GM23248 (cell line): Measurements from ENCODE around the gene FMN2. TPM values are rescaled to one million over a fixed set of nuclear protein-coding genes. Genes with fewer than 3 reads are reported as not detected.

Experiments
- DNase-seq: peaks from one replicate; pipeline ENCODE4 v3.0.0-alpha.2; 2015
- H2AFZ ChIP-seq: fragments of 200-600 bp; sonication (generic); 2 replicates; pipeline ENCODE4 v1.6.1; 2016; ENCODE audit warnings: antibody characterized with exemption
- H3F3A ChIP-seq: fragments of 200-600 bp; sonication (generic); 2 replicates; pipeline ENCODE4 v1.6.1; 2016; ENCODE audit warnings: mild to moderate bottlenecking, antibody characterized with exemption, mixed run types; ENCODE audit not compliant: insufficient read depth
- H3K27ac ChIP-seq: fragments of 200-600 bp; sonication (generic); 2 replicates; pipeline ENCODE4 v1.5.1; 2016; ENCODE audit warnings: mild to moderate bottlenecking
- H3K27me3 ChIP-seq: fragments of 200-600 bp; sonication (generic); replicated peaks from 2 replicates; pipeline ENCODE4 v1.6.1; 2016; ENCODE audit warnings: mild to moderate bottlenecking; ENCODE audit not compliant: insufficient read depth
- H3K36me3 ChIP-seq: fragments of 200-600 bp; sonication (generic); 2 replicates; pipeline ENCODE4 v1.6.1; 2016; ENCODE audit warnings: low read depth, mild to moderate bottlenecking
- H3K4me1 ChIP-seq: fragments of 200-600 bp; sonication (generic); 2 replicates; pipeline ENCODE4 v1.6.1; 2016; ENCODE audit warnings: mild to moderate bottlenecking; ENCODE audit not compliant: insufficient read depth
- H3K4me2 ChIP-seq: fragments of 200-600 bp; sonication (generic); one replicate; pipeline ENCODE4 v1.6.1; 2016; ENCODE audit warnings: mild to moderate bottlenecking; ENCODE audit not compliant: unreplicated experiment
- H3K4me3 ChIP-seq: fragments of 200-600 bp; sonication (generic); 2 replicates; pipeline ENCODE4 v1.5.1; 2016; ENCODE audit warnings: mild to moderate bottlenecking
- H3K79me2 ChIP-seq: fragments of 200-600 bp; sonication (generic); 2 replicates; pipeline ENCODE4 v1.6.1; 2016; ENCODE audit warnings: mild to moderate bottlenecking; ENCODE audit not compliant: insufficient read depth
- H3K9ac ChIP-seq: fragments of 200-600 bp; sonication (generic); 2 replicates; pipeline ENCODE4 v1.6.1; 2016; ENCODE audit warnings: mild to moderate bottlenecking
- H3K9me2 ChIP-seq: fragments of 200-600 bp; sonication (generic); 2 replicates; pipeline ENCODE4 v1.6.1; 2016; ENCODE audit warnings: mixed run types, mild to moderate bottlenecking, moderate library complexity; ENCODE audit not compliant: insufficient read depth
- H3K9me3 ChIP-seq: fragments of 200-600 bp; sonication (generic); one replicate; pipeline ENCODE4 v1.6.1; 2017; ENCODE audit warnings: low read depth
- H4K20me1 ChIP-seq: fragments of 200-600 bp; sonication (generic); 2 replicates; pipeline ENCODE4 v1.6.0; 2016; ENCODE audit not compliant: insufficient read depth
- EZH2 ChIP-seq: fragments of 200-600 bp; sonication (generic); IDR thresholded peaks from 2 replicates; pipeline ENCODE4 v1.6.1; 2018; ENCODE audit warnings: antibody characterized with exemption, mild to moderate bottlenecking; ENCODE audit not compliant: insufficient read depth, poor library complexity, severe bottlenecking
- EZH2phosphoT487 ChIP-seq: fragments of 200-600 bp; sonication (generic); IDR thresholded peaks from 2 replicates; pipeline ENCODE4 v1.6.1; 2018; ENCODE audit warnings: antibody characterized with exemption, moderate library complexity, mild to moderate bottlenecking, low read depth; ENCODE audit not compliant: insufficient read depth
- WGBS, 2 experiments: methylation state at CpG; one replicate each; pipeline ENCODE4 v1.1.6; 2015 to 2017; ENCODE audit warnings: low lambda C conversion rate in 2 of 2, low coverage in 1 of 2; ENCODE audit errors: missing lambda C conversion rate in 2 of 2; 5-methylcytosine and 5-hydroxymethylcytosine counted together
- in situ Hi-C: fragments of 300-500 bp; cut with MboI; formaldehyde crosslinking; loops from 2 replicates; pipeline ENCODE4 v1.15.0; 2020
- polyA plus RNA-seq: library from polyadenylated mRNA; unstranded; fragments of >200 nt; fragmentation: Nextera tagmentation; extraction: Ambion mirVana; gene quantifications from 2 replicates; pipeline ENCODE4 v1.2.1, GENCODE V29; 2016
- total RNA-seq: library from RNA; depleted of rRNA; stranded (reverse); fragments of >200 nt; shearing (Covaris generic); gene quantifications from 2 replicates; pipeline ENCODE4 v1.2.3, GENCODE V29; 2014

Gene FMN2
- total and polyA plus RNA-seq, 2 experiments from 2014 or later: 78.2 to 114 TPM

GRCh38 chr1:240244968-240245628 is 153.4 kb downstream of the FMN2 start:
- H3K9ac ChIP-seq: peak overlapping the region; percentile 66
- H3K79me2 ChIP-seq: peaks cover 40% of the 10 kb centered on the region
- TF ChIP-seq EZH2 (no peak), EZH2phosphoT487 (no peak)
- H3K27ac ChIP-seq: peak overlapping the region; percentile 90
- H3K4me3 ChIP-seq: peak overlapping the region; percentile 31
- H3K4me2 ChIP-seq: peak overlapping the region; percentile 52
- no peaks in the 10 kb centered on the region for H4K20me1 ChIP-seq
- 0 to 1% methylated on average over 3 of the region's 3 CpGs for whole genome bisulfite sequencing, 2 experiments
- no peak overlapping the region for H2AFZ ChIP-seq
- peak; percentile 95 for DNase-seq
- peaks cover 59% of the 10 kb centered on the region for H3F3A ChIP-seq
- H3K36me3 ChIP-seq: peaks cover 15% of the 10 kb centered on the region
- H3K4me1 ChIP-seq: peaks cover 61% of the 10 kb centered on the region
- in situ Hi-C loops: no loop called here
- peaks cover 4% of the 10 kb centered on the region for H3K9me3 ChIP-seq
- no peaks in the 10 kb centered on the region for H3K9me2 ChIP-seq
- no peaks in the 10 kb centered on the region for H3K27me3 ChIP-seq

- Histone ChIP-seq H3K27ac (peak overlapping the region; percentile 90), H3K9me2 (no peaks in the 10 kb centered on the region), H3K79me2 (peaks cover 45% of the 10 kb centered on the region), H2AFZ (no peak overlapping the region), H3K4me3 (peak overlapping the region; percentile 31), H3K9ac (peak overlapping the region; percentile 66), H3K4me2 (peak overlapping the region; percentile 52), H3K36me3 (peaks cover 15% of the 10 kb centered on the region), H3K9me3 (peaks cover 4% of the 10 kb centered on the region), H4K20me1 (no peaks in the 10 kb centered on the region), H3K4me1 (peaks cover 64% of the 10 kb centered on the region), H3K27me3 (no peaks in the 10 kb centered on the region), H3F3A (peaks cover 64% of the 10 kb centered on the region)
- peak; percentile 69 for DNase-seq
- no peak for TF ChIP-seq EZH2
- TF ChIP-seq EZH2phosphoT487: no peak
- WGBS, 2 experiments: 94 to 99% methylated on average over 6 of the region's 6 CpGs
- in situ Hi-C loops: no loop called here
Observed at GRCh38 chr1:240245629-240246020, 153.9 kb downstream of the FMN2 start.

GRCh38 chr1:240247899-240248298 is 156.2 kb downstream of the FMN2 start:
- DNase-seq: no peak
- Histone ChIP-seq H3K9ac (no peak overlapping the region), H3K9me2 (no peaks in the 10 kb centered on the region), H3K27ac (no peak overlapping the region), H3K79me2 (peaks cover 68% of the 10 kb centered on the region), H3K9me3 (peaks cover 4% of the 10 kb centered on the region), H2AFZ (no peak overlapping the region), H3F3A (peaks cover 66% of the 10 kb centered on the region), H3K4me3 (no peak overlapping the region), H3K36me3 (peaks cover 15% of the 10 kb centered on the region), H3K27me3 (no peaks in the 10 kb centered on the region), H4K20me1 (no peaks in the 10 kb centered on the region), H3K4me2 (no peak overlapping the region), H3K4me1 (peaks cover 51% of the 10 kb centered on the region)
- 93 to 95% methylated on average over 3 of the region's 3 CpGs for WGBS, 2 experiments
- TF ChIP-seq EZH2phosphoT487: no peak
- no peak for TF ChIP-seq EZH2
- in situ Hi-C loops: no loop called here

GRCh38 chr1:240254006-240254405 is 162.3 kb downstream of the FMN2 start:
- Histone ChIP-seq H3K4me3 (no peak overlapping the region), H3K9ac (no peak overlapping the region), H3K79me2 (peaks cover 90% of the 10 kb centered on the region), H4K20me1 (no peaks in the 10 kb centered on the region), H3K36me3 (peaks cover 34% of the 10 kb centered on the region), H3F3A (peaks cover 60% of the 10 kb centered on the region), H3K27me3 (no peaks in the 10 kb centered on the region), H3K9me3 (peaks cover 4% of the 10 kb centered on the region), H3K9me2 (no peaks in the 10 kb centered on the region), H3K4me1 (peaks cover 33% of the 10 kb centered on the region), H3K27ac (no peak overlapping the region), H2AFZ (no peak overlapping the region), H3K4me2 (no peak overlapping the region)
- 100% methylated on average over 5 of the region's 5 CpGs for WGBS, 2 experiments
- in situ Hi-C loops: no loop called here
- DNase-seq: no peak
- no peak for TF ChIP-seq EZH2phosphoT487
- no peak for TF ChIP-seq EZH2
